Endothelial cell of umbilical vein (primary cell): ENCODE measurements around the gene STAC3. TPM values are rescaled to one million over a fixed set of nuclear protein-coding genes. Genes with fewer than 3 reads are reported as not detected.

Experiments
- BruUV-seq: library from RNA; stranded (reverse); fragments of 400-500 nt; replicated peaks from 2 replicates; lab custom pipeline; 2021; lab: Mats Ljungman, UMichigan
- CTCF ChIA-PET: fragments of 300-600, 350-600 bp; sonication (Branson Sonifier 250); formaldehyde crosslinking; loops from one replicate; lab custom pipeline; 2021; ENCODE audit warnings: antibody characterized with exemption, inconsistent platforms; lab: Charles Lee
- POLR2A ChIA-PET: fragments of 300-600, 350-600 bp; sonication (Branson Sonifier 250); formaldehyde crosslinking; loops from one replicate; lab custom pipeline; 2021; ENCODE audit warnings: antibody characterized with exemption, inconsistent platforms; lab: Charles Lee
- DNase-seq: peaks from one replicate; pipeline ENCODE4 v3.0.0-alpha.2; 2011; ENCODE audit warnings: low read depth, low spot score
- FAIRE-seq: peaks from 2 replicates; lab custom pipeline; 2011; peaks lifted over from hg19 to GRCh38; lab: Jason Lieb, UNC
- H2AFZ ChIP-seq: 2 replicates; pipeline ENCODE4 v1.6.0; 2012; ENCODE audit warnings: low read depth, low read length, control low read depth, inconsistent platforms
- H3K27ac ChIP-seq: 2 replicates; pipeline ENCODE4 v1.5.1; 2011; ENCODE audit warnings: low read depth, mild to moderate bottlenecking, control low read depth, low read length, moderate library complexity; ENCODE audit not compliant: insufficient read depth
- H3K27me3 ChIP-seq, 2 experiments: 2 replicates each; pipeline versions ENCODE4 v1.6.0 to v1.6.1; 2011; ENCODE audit warnings: low read length in 2 of 2, mixed read lengths in 1 of 2; ENCODE audit not compliant: control insufficient read depth in 2 of 2, insufficient read depth in 2 of 2
- H3K36me3 ChIP-seq, 2 experiments: 2 replicates in 1 of 2; 3 replicates in 1 of 2; pipeline ENCODE4 v1.5.1; 2011; ENCODE audit warnings: low read length in 2 of 2, mild to moderate bottlenecking in 1 of 2, moderate library complexity in 1 of 2; ENCODE audit not compliant: control insufficient read depth in 2 of 2, insufficient read depth in 2 of 2; ENCODE audit errors: extremely low read depth in 1 of 2
- H3K4me1 ChIP-seq: 3 replicates; pipeline ENCODE4 v1.5.1; 2011; ENCODE audit warnings: mild to moderate bottlenecking, low read length; ENCODE audit not compliant: control insufficient read depth, insufficient read depth; ENCODE audit errors: extremely low read depth
- H3K4me2 ChIP-seq: 2 replicates; pipeline ENCODE4 v1.6.1; 2011; ENCODE audit warnings: low read length, control low read depth, mixed read lengths; ENCODE audit not compliant: insufficient read depth
- H3K4me3 ChIP-seq, 3 experiments: fragments of 200-600 bp in 1 of 3; sonication (generic), shearing (Covaris generic) in 1 of 3; replicated peaks in 1 of 3; 2 replicates each; pipeline ENCODE4 v1.5.1; 2011 to 2016; ENCODE audit warnings: control low read depth in 3 of 3, low read length in 3 of 3, mild to moderate bottlenecking in 2 of 3, inconsistent platforms in 1 of 3, low read depth in 1 of 3, moderate library complexity in 1 of 3; ENCODE audit not compliant: insufficient read depth in 1 of 3
- H3K79me2 ChIP-seq: 2 replicates; pipeline ENCODE4 v1.6.0; 2012; ENCODE audit warnings: low read length, inconsistent platforms; ENCODE audit not compliant: control insufficient read depth, insufficient read depth
- H3K9ac ChIP-seq: replicated peaks from 2 replicates; pipeline ENCODE3; 2011; ENCODE audit warnings: low read length, control low read depth; ENCODE audit not compliant: insufficient read depth; ENCODE audit errors: extremely low read depth
- H3K9me1 ChIP-seq: replicated peaks from 3 replicates; pipeline ENCODE4 v1.6.0; 2011; ENCODE audit warnings: mild to moderate bottlenecking, low read length; ENCODE audit not compliant: control insufficient read depth, insufficient read depth; ENCODE audit errors: extremely low read depth
- H3K9me3 ChIP-seq: replicated peaks from 2 replicates; pipeline ENCODE4 v1.5.1; 2012; ENCODE audit warnings: low read length, inconsistent platforms; ENCODE audit not compliant: control insufficient read depth, insufficient read depth
- H4K20me1 ChIP-seq: replicated peaks from 2 replicates; pipeline ENCODE3; 2011; ENCODE audit warnings: mild to moderate bottlenecking, low read length; ENCODE audit not compliant: control insufficient read depth, insufficient read depth; ENCODE audit errors: extremely low read depth
- CTCF ChIP-seq, 2 donors: IDR thresholded peaks; 1 replicate in 1 of 2; 2 replicates in 1 of 2; pipeline ENCODE4 v1.5.1; 2011; ENCODE audit warnings: low read length in 2 of 2, mild to moderate bottlenecking in 2 of 2, moderate library complexity in 2 of 2, control low read depth in 1 of 2, inconsistent platforms in 1 of 2, low read depth in 1 of 2; ENCODE audit not compliant: insufficient read depth in 1 of 2; ENCODE audit errors: extremely low read depth in 1 of 2
- EZH2 ChIP-seq: IDR thresholded peaks from 2 replicates; pipeline ENCODE4 v1.6.1; 2012; ENCODE audit warnings: borderline replicate concordance, low read depth, mild to moderate bottlenecking, moderate library complexity, low read length, inconsistent platforms; ENCODE audit not compliant: severe bottlenecking
- FOS ChIP-seq: IDR thresholded peaks from 2 replicates; pipeline ENCODE4 v1.6.1; 2011; ENCODE audit warnings: mild to moderate bottlenecking, low read length, moderate library complexity, borderline replicate concordance; ENCODE audit not compliant: insufficient read depth
- GATA2 ChIP-seq: IDR thresholded peaks from 2 replicates; pipeline ENCODE4 v1.7.0; 2011; ENCODE audit warnings: low read depth, mild to moderate bottlenecking, moderate library complexity, mixed read lengths, low read length; ENCODE audit not compliant: insufficient read length, insufficient read depth
- JUN ChIP-seq: IDR thresholded peaks from 2 replicates; pipeline ENCODE4 v1.6.1; 2011; ENCODE audit warnings: borderline replicate concordance, low read depth; ENCODE audit not compliant: insufficient read length, insufficient read depth
- MYC ChIP-seq: IDR thresholded peaks from one replicate; pipeline ENCODE4 v1.6.1; 2011; ENCODE audit warnings: mild to moderate bottlenecking, low read depth, low read length
- POLR2A ChIP-seq: IDR thresholded peaks from 2 replicates; pipeline ENCODE4 v1.6.1; 2012; ENCODE audit warnings: low read depth, mild to moderate bottlenecking, control low read depth, low read length
- POLR2AphosphoS5 ChIP-seq: IDR thresholded peaks from 2 replicates; pipeline ENCODE4 v1.6.1; 2012; ENCODE audit warnings: low read depth, mild to moderate bottlenecking, control low read depth, low read length, moderate library complexity; ENCODE audit not compliant: insufficient read depth
- dilution Hi-C: fragments of 300-500 bp; cut with MboI; formaldehyde crosslinking; loops from one replicate; pipeline ENCODE4 v1.15.0; 2019; ENCODE audit warnings: low sequenced_read_pairs; ENCODE audit not compliant: extremely low pct_ligation_motif_present
- intact Hi-C: fragments of 100-400 bp; cut with micrococcal nuclease; formaldehyde crosslinking; loops from one replicate; pipeline ENCODE4 v1.10.0; 2022
- polyA plus RNA-seq, 4 experiments: library from polyadenylated mRNA; depleted of rRNA in 3 of 4; stranded (reverse) in 3 of 4; unstranded in 1 of 4; fragments of >200 nt; gene quantifications; 2 replicates each; pipeline versions ENCODE4 v1.2.1 to v1.2.3, GENCODE V29; 2011 to 2012; ENCODE audit warnings: missing spikeins in 1 of 4
- total RNA-seq: library from RNA; stranded (reverse); gene quantifications from 2 replicates; pipeline ENCODE4 v1.2.3, GENCODE V29; 2021
- TF ChIP-seq, protein P1 (sequence below): IDR thresholded peaks from 2 replicates; pipeline ENCODE4 v1.6.1; 2011; ENCODE audit not compliant: insufficient read depth, insufficient read length

The STAC3 gene
- total and polyA plus RNA-seq, 2 donors (not counting 3 experiments of a cell fraction or from before 2014, with no cell fraction given) = 0.36 to 0.55 TPM

- ChIA-PET POLR2A (interaction anchor here (0.6 to 1.0 kb wide), 3 partner anchors 16 to 68 kb away, joined by 3 to 11 read pairs (median 4); partner anchors contain the start of gene SHMT2), CTCF (interaction anchor here (0.6 to 4.7 kb wide), 26 partner anchors 8 to 660 kb away, joined by 3 to 214 read pairs (median 4); partner anchors contain the start of genes LRP1, SHMT2 and STAC3)
- FAIRE-seq (no peak), DNase-seq (no peak)
- Histone ChIP-seq H3K79me2 (no peaks in the 10 kb centered on the region), H3K9me3 (no peaks in the 10 kb centered on the region), H3K27ac (no peak overlapping the region), H3K9me1 (no peaks in the 10 kb centered on the region), H3K4me3 (no peak overlapping the region), H3K9ac (no peak overlapping the region), H4K20me1 (no peaks in the 10 kb centered on the region), H3K36me3 (no peaks in the 10 kb centered on the region), H3K27me3 (peaks cover 43 to 49% of the 10 kb centered on the region in 2 experiments), H3K4me1 (peaks cover 2% of the 10 kb centered on the region), H3K4me2 (no peak overlapping the region), H2AFZ (peak overlapping the region; percentile 12)
- BruUV-seq = no TSS peak
- no peak for TF ChIP-seq CTCF (IDR thresholded peaks at IDR 0.05; ENCODE audit: extremely low read depth in 1 of 2, insufficient read depth in 1 of 2, low read depth in 1 of 2, low read length in 2 of 2)
- TF ChIP-seq, protein P1, sequence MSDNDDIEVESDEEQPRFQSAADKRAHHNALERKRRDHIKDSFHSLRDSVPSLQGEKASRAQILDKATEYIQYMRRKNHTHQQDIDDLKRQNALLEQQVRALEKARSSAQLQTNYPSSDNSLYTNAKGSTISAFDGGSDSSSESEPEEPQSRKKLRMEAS = no peak
- no peak for TF ChIP-seq EZH2
- no peak for TF ChIP-seq JUN
- no peak for TF ChIP-seq POLR2A
- no peak for TF ChIP-seq GATA2
- no peak for TF ChIP-seq MYC
- TF ChIP-seq POLR2AphosphoS5 = no peak
- TF ChIP-seq FOS = no peak
- intact Hi-C loops = loop anchor here (1.0 kb wide), 3 partner anchors 25 to 239 kb away; no protein-coding TSS in a partner anchor
- dilution Hi-C loops = no loop called here
Observed at GRCh38 chr12:57213763-57214397, 37.1 kb downstream of the STAC3 start.
